ENCODE results near the gene OR9I1. TPM values are rescaled to one million over a fixed set of nuclear protein-coding genes. Genes with fewer than 3 reads are reported as not detected.

The OR9I1 gene, protein sequence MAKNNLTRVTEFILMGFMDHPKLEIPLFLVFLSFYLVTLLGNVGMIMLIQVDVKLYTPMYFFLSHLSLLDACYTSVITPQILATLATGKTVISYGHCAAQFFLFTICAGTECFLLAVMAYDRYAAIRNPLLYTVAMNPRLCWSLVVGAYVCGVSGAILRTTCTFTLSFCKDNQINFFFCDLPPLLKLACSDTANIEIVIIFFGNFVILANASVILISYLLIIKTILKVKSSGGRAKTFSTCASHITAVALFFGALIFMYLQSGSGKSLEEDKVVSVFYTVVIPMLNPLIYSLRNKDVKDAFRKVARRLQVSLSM
- total RNA-seq (2022; extraction: Qiagen RNA extraction; ENCODE audit: low read depth) = not detected in 5 replicates

DNA sequence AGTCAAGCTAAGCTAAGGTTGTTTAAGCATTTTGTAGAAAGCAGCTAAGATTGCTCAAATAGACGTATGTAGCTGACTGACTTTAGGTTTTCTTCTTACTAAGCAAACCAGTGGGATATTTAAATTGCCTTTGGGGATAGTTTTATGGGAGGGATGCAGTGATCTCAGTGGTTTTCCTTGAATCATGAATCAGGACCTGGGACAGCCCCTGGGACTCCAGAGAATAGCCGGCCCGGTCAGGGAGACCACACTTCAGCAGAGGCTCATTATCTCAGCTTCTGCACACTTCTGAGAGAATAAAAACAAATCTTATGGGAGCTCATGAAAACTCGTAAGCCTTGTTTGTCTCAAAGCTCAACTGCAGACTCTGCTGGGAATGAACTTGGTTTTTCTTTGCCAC, at the start of gene OR9I1:
TSS of gene OR9I1 (minus strand) at position 62 of the 400 bp plus-strand sequence. CDS start 6,086 bp downstream, outside the sequence.

Other genes with a start within 250 kb of the OR9I1 start
- gene OR9Q1, start 101.6 kb downstream of the OR9I1 start, total RNA-seq (2022; extraction: Qiagen RNA extraction; ENCODE audit: low read depth) = not detected in 5 replicates
- gene OR6Q1, start 94.6 kb downstream of the OR9I1 start, total RNA-seq (2022; extraction: Qiagen RNA extraction; ENCODE audit: low read depth) = not detected in 5 replicates
- not detected in 5 replicates for gene OR9Q2, start 63.5 kb upstream of the OR9I1 start, total RNA-seq (2022; extraction: Qiagen RNA extraction; ENCODE audit: low read depth)
- gene OR1S2, start 78.6 kb upstream of the OR9I1 start, total RNA-seq (2022; extraction: Qiagen RNA extraction; ENCODE audit: low read depth) = not detected in 5 replicates
- gene OR1S1, start 87.2 kb upstream of the OR9I1 start, total RNA-seq (2022; extraction: Qiagen RNA extraction; ENCODE audit: low read depth) = not detected in 5 replicates
- gene OR10Q1, start 103.4 kb upstream of the OR9I1 start, total RNA-seq (2022; extraction: Qiagen RNA extraction; ENCODE audit: low read depth) = not detected in 5 replicates
- not detected in 5 replicates for gene OR10W1, start 142.7 kb upstream of the OR9I1 start, total RNA-seq (2022; extraction: Qiagen RNA extraction; ENCODE audit: low read depth)
- not detected in 5 replicates for gene OR5B17, start 233.5 kb upstream of the OR9I1 start, total RNA-seq (2022; extraction: Qiagen RNA extraction; ENCODE audit: low read depth)

Measured in A549 treated with DMSO at 1 μM for 4 hours (cell line).